OCI-LY1 (cell line): ENCODE measurements around the gene PLA2G2F.

Experiments
- EZH2 ChIP-seq: fragments of 200-600 bp; sonication (generic), shearing (Covaris generic); IDR thresholded peaks from 2 replicates; pipeline ENCODE4 v1.8.0; 2017; ENCODE audit warnings: borderline replicate concordance, mixed run types, mild to moderate bottlenecking, antibody characterized with exemption, low read length, moderate library complexity, mixed read lengths
- TF ChIP-seq, protein P1 (sequence below): fragments of 200-600 bp; sonication (generic), shearing (Covaris generic); IDR thresholded peaks from 2 replicates; pipeline ENCODE4 v1.5.1; 2017; ENCODE audit warnings: mild to moderate bottlenecking, antibody characterized with exemption, low read length, moderate library complexity, mixed read lengths

GRCh38 chr1:20117236-20117635 is 21.9 kb upstream of the PLA2G2F start:
- TF ChIP-seq, protein P1, sequence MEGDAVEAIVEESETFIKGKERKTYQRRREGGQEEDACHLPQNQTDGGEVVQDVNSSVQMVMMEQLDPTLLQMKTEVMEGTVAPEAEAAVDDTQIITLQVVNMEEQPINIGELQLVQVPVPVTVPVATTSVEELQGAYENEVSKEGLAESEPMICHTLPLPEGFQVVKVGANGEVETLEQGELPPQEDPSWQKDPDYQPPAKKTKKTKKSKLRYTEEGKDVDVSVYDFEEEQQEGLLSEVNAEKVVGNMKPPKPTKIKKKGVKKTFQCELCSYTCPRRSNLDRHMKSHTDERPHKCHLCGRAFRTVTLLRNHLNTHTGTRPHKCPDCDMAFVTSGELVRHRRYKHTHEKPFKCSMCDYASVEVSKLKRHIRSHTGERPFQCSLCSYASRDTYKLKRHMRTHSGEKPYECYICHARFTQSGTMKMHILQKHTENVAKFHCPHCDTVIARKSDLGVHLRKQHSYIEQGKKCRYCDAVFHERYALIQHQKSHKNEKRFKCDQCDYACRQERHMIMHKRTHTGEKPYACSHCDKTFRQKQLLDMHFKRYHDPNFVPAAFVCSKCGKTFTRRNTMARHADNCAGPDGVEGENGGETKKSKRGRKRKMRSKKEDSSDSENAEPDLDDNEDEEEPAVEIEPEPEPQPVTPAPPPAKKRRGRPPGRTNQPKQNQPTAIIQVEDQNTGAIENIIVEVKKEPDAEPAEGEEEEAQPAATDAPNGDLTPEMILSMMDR: no peak
- no peak for TF ChIP-seq EZH2
